Stimulated activated CD4-positive, alpha-beta T cell treated with anti-CD3 and anti-CD28 coated beads, Interleukin-12 subunit alpha, Interleukin-12 subunit beta, amount 100 ng/mL, for 24 hours (primary cell): Measurements from ENCODE around the gene ARID5B.
"Not testable (repeated sequence)": the region's sequence is repeated elsewhere in the genome, so short reads cannot be mapped to it uniquely, and the experiment has no call there.

ENCODE experiments used
- DNase-seq, 2 experiments: peaks; one replicate each; pipeline ENCODE4 v3.0.0-alpha.2; 2020; ENCODE audit warnings: low read depth in 2 of 2

The ARID5B gene

GRCh38 chr10:61964949-61965702 lies 63.6 kb downstream of the ARID5B start:
- DNase-seq: no peak

- DNase-seq: no peak
Measured at GRCh38 chr10:61965703-61966395, 64.3 kb downstream of the ARID5B start.

- DNase-seq: no peak
Measured at GRCh38 chr10:61967298-61967697, 65.8 kb downstream of the ARID5B start.

- no peak for DNase-seq
Measured at GRCh38 chr10:61970182-61971002, 68.9 kb downstream of the ARID5B start.

GRCh38 chr10:61971003-61971325 lies 69.5 kb downstream of the ARID5B start:
- no peak for DNase-seq

- DNase-seq: no peak
Measured at GRCh38 chr10:61973169-61973568, 71.7 kb downstream of the ARID5B start.

- no peak for DNase-seq
Measured at GRCh38 chr10:61973906-61974305, 72.4 kb downstream of the ARID5B start.

GRCh38 chr10:61974601-61975390 lies 73.3 kb downstream of the ARID5B start:
- DNase-seq: no peak

- DNase-seq: no peak
Measured at GRCh38 chr10:61975391-61975932, 74.0 kb downstream of the ARID5B start.

GRCh38 chr10:61976951-61977721 lies 75.6 kb downstream of the ARID5B start:
- DNase-seq: not testable (repeated sequence)

- DNase-seq: no peak
Measured at GRCh38 chr10:61978965-61979364, 77.5 kb downstream of the ARID5B start.

- DNase-seq: no peak
Measured at GRCh38 chr10:61981460-61981859, 80.0 kb downstream of the ARID5B start.

- no peak for DNase-seq
Measured at GRCh38 chr10:61983255-61983654, 81.8 kb downstream of the ARID5B start.

- DNase-seq: no peak
Measured at GRCh38 chr10:61984803-61985418, 83.4 kb downstream of the ARID5B start.

GRCh38 chr10:61985715-61986114 lies 84.2 kb downstream of the ARID5B start:
- DNase-seq: no peak

- no peak for DNase-seq
Measured at GRCh38 chr10:61986382-61986781, 84.9 kb downstream of the ARID5B start.

- no peak for DNase-seq
Measured at GRCh38 chr10:61986788-61987492, 85.4 kb downstream of the ARID5B start.

- DNase-seq: no peak
Measured at GRCh38 chr10:61987537-61987936, 86.0 kb downstream of the ARID5B start.

- DNase-seq: no peak
Measured at GRCh38 chr10:61987951-61988379, 86.5 kb downstream of the ARID5B start.
